SU-DHL-6 (cell line): ENCODE data around the gene BRINP2.

Experiments
- H2AFZ ChIP-seq: fragments of 200-600 bp; sonication (generic); 2 replicates; pipeline ENCODE4 v1.6.1; 2014; ENCODE audit warnings: low read depth, mild to moderate bottlenecking, moderate library complexity, mixed read lengths, antibody characterized with exemption, low read length; ENCODE audit not compliant: severe bottlenecking
- H3F3A ChIP-seq: fragments of 200-600 bp; shearing (Covaris generic); 2 replicates; pipeline ENCODE4 v1.6.0; 2016; ENCODE audit warnings: antibody characterized with exemption, mild to moderate bottlenecking; ENCODE audit not compliant: insufficient read depth
- H3K27ac ChIP-seq: fragments of 200-600 bp; sonication (generic); 2 replicates; pipeline ENCODE4 v1.5.1; 2016; ENCODE audit warnings: low read depth, mild to moderate bottlenecking, low read length, moderate library complexity, mixed read lengths
- H3K27me3 ChIP-seq: fragments of 200-600 bp; sonication (generic), shearing (Covaris generic); 2 replicates; pipeline ENCODE4 v1.6.0; 2014; ENCODE audit warnings: mild to moderate bottlenecking, low read length
- H3K36me3 ChIP-seq: fragments of 200-600 bp; sonication (generic); 2 replicates; pipeline ENCODE4 v1.6.1; 2014; ENCODE audit warnings: mild to moderate bottlenecking, low read length, mixed read lengths
- H3K4me2 ChIP-seq: fragments of 300-600, 200-600 bp; shearing (Covaris generic), sonication (generic); 2 replicates; pipeline ENCODE4 v1.6.0; 2014; ENCODE audit warnings: low read length, low read depth, mild to moderate bottlenecking; ENCODE audit not compliant: poor library complexity, severe bottlenecking
- H3K4me3 ChIP-seq: fragments of 200-600 bp; sonication (generic); 2 replicates; pipeline ENCODE4 v1.5.1; 2014; ENCODE audit warnings: antibody characterized with exemption, low read length, mild to moderate bottlenecking, mixed read lengths; ENCODE audit not compliant: insufficient read depth, poor library complexity, severe bottlenecking
- H3K79me2 ChIP-seq: fragments of 200-600 bp; sonication (generic); 2 replicates; pipeline ENCODE4 v1.6.1; 2014; ENCODE audit warnings: mild to moderate bottlenecking, low read length, moderate library complexity; ENCODE audit not compliant: insufficient read depth
- H3K9ac ChIP-seq: fragments of 200-600 bp; sonication (generic); 2 replicates; pipeline ENCODE4 v1.7.0; 2014; ENCODE audit warnings: mild to moderate bottlenecking, low read length
- H3K9me2 ChIP-seq: fragments of 200-600 bp; sonication (generic); replicated peaks from 2 replicates; pipeline ENCODE4 v1.6.1; 2014; ENCODE audit warnings: low read length; ENCODE audit not compliant: insufficient read depth
- H3K9me3 ChIP-seq: fragments of 200-600 bp; sonication (generic); 2 replicates; pipeline ENCODE4 v1.6.1; 2014; ENCODE audit warnings: low read length, mixed read lengths; ENCODE audit not compliant: insufficient read depth
- H4K20me1 ChIP-seq: fragments of 200-600 bp; sonication (generic); 2 replicates; pipeline ENCODE4 v1.6.1; 2014; ENCODE audit warnings: low read depth, mild to moderate bottlenecking, antibody characterized with exemption, low read length, moderate library complexity, mixed read lengths
- CTCF ChIP-seq: fragments of 200-600 bp; sonication (generic); IDR thresholded peaks from one replicate; pipeline ENCODE4 v1.5.1; 2017; ENCODE audit warnings: antibody characterized with exemption, mild to moderate bottlenecking, low read length, moderate library complexity; ENCODE audit not compliant: insufficient read depth, poor library complexity, severe bottlenecking
- EZH2phosphoT487 ChIP-seq: fragments of 200-600 bp; sonication (generic), shearing (Covaris generic); conservative IDR thresholded peaks from 2 replicates; pipeline ENCODE4 v1.6.1; 2018; ENCODE audit warnings: mild to moderate bottlenecking, antibody characterized with exemption, low read length, moderate library complexity, mixed read lengths

BRINP2 gene

GRCh38 chr1:177142010-177142409 is 28.7 kb upstream of the BRINP2 start:
- Histone ChIP-seq H3F3A (no peaks in the 10 kb centered on the region), H3K4me3 (no peak overlapping the region), H4K20me1 (no peaks in the 10 kb centered on the region), H3K79me2 (no peaks in the 10 kb centered on the region), H3K9me2 (no peaks in the 10 kb centered on the region), H3K9me3 (no peaks in the 10 kb centered on the region), H3K9ac (no peak overlapping the region), H3K4me2 (no peak overlapping the region), H2AFZ (no peak overlapping the region), H3K27me3 (no peaks in the 10 kb centered on the region), H3K27ac (no peak overlapping the region), H3K36me3 (no peaks in the 10 kb centered on the region)
- TF ChIP-seq EZH2phosphoT487 (no peak), CTCF (no peak)

- Histone ChIP-seq H3K27ac (no peak overlapping the region), H3F3A (no peaks in the 10 kb centered on the region), H2AFZ (no peak overlapping the region), H3K4me2 (no peak overlapping the region), H3K27me3 (no peaks in the 10 kb centered on the region), H3K9me2 (no peaks in the 10 kb centered on the region), H3K9ac (no peak overlapping the region), H3K4me3 (no peak overlapping the region), H3K9me3 (no peaks in the 10 kb centered on the region), H3K79me2 (no peaks in the 10 kb centered on the region), H3K36me3 (no peaks in the 10 kb centered on the region), H4K20me1 (no peaks in the 10 kb centered on the region)
- TF ChIP-seq CTCF (no peak), EZH2phosphoT487 (no peak)
These were observed 27.9 kb upstream of the BRINP2 start for GRCh38 chr1:177142791-177143271.

GRCh38 chr1:177145106-177146070 is 25.4 kb upstream of the BRINP2 start:
- Histone ChIP-seq H3K9ac (no peak overlapping the region), H3K4me3 (no peak overlapping the region), H2AFZ (no peak overlapping the region), H3K79me2 (no peaks in the 10 kb centered on the region), H3K27me3 (no peaks in the 10 kb centered on the region), H3K27ac (no peak overlapping the region), H4K20me1 (no peaks in the 10 kb centered on the region), H3K4me2 (no peak overlapping the region), H3K9me2 (no peaks in the 10 kb centered on the region), H3K36me3 (no peaks in the 10 kb centered on the region), H3K9me3 (no peaks in the 10 kb centered on the region), H3F3A (no peaks in the 10 kb centered on the region)
- no peak for TF ChIP-seq EZH2phosphoT487
- no peak for TF ChIP-seq CTCF
